NT2/D1 (cell line): ENCODE data around the gene S100A8.
"Not testable (repeated sequence)": the region's sequence is repeated elsewhere in the genome, so short reads cannot be mapped to it uniquely, and the experiment has no call there.

Experiments
- YY1 ChIP-seq: IDR thresholded peaks from 2 replicates; pipeline ENCODE4 v1.6.1; 2011; ENCODE audit not compliant: insufficient read length, insufficient read depth
- ZNF274 ChIP-seq: IDR thresholded peaks from 2 replicates; pipeline ENCODE4 v1.6.1; 2011; ENCODE audit warnings: mild to moderate bottlenecking, low read depth, low read length

DNA sequence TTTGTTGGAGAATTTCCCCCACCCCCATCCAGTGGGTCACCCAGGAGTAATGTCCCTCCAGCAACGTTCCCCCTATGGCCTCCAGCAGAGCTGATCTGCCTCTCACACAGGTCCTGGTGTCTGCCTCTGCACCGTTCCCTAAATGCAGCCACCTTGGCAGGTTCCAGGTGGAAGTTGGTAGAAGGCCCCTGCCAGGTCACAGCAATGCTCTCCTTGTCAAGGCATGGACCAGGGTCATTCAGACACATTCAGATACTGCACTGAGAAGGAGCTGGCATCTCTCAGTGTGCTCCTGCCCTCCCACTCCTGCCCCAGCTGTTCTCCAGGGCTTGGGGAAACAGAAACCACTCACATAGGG, 28.5 kb upstream of the S100A8 start:
- TF ChIP-seq ZNF274, YY1: not testable (repeated sequence)
